ENCODE data around the gene ANKDD1A. TPM values are rescaled to one million over a fixed set of nuclear protein-coding genes. Genes with fewer than 3 reads are reported as not detected.

Gene ANKDD1A
- total and polyA plus RNA-seq, 4 donors: 2.3 to 6.8 (median 4.2) TPM

GRCh38 chr15:64925335-64926330, 13.9 kb downstream of the ANKDD1A start:
- no peak overlapping the region for H3K27ac ChIP-seq (ENCODE audit: low read depth in 1 of 2, low read length in 1 of 2)
- H3K9ac ChIP-seq (ENCODE audit: insufficient read depth in 1 of 2, low read length in 2 of 2): no peak overlapping the region
- TF ChIP-seq, protein P1, sequence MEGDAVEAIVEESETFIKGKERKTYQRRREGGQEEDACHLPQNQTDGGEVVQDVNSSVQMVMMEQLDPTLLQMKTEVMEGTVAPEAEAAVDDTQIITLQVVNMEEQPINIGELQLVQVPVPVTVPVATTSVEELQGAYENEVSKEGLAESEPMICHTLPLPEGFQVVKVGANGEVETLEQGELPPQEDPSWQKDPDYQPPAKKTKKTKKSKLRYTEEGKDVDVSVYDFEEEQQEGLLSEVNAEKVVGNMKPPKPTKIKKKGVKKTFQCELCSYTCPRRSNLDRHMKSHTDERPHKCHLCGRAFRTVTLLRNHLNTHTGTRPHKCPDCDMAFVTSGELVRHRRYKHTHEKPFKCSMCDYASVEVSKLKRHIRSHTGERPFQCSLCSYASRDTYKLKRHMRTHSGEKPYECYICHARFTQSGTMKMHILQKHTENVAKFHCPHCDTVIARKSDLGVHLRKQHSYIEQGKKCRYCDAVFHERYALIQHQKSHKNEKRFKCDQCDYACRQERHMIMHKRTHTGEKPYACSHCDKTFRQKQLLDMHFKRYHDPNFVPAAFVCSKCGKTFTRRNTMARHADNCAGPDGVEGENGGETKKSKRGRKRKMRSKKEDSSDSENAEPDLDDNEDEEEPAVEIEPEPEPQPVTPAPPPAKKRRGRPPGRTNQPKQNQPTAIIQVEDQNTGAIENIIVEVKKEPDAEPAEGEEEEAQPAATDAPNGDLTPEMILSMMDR (IDR thresholded peaks at IDR 0.05; ENCODE audit: control extremely low read depth, extremely low read depth): no peak
- peaks cover 0 to 4% (median 0%) of the 10 kb centered on the region in 5 donors for H3K4me1 ChIP-seq (ENCODE audit: control insufficient read depth in 5 of 5, insufficient read depth in 5 of 5, low read length in 5 of 5)
- no peak overlapping the region for H3K4me3 ChIP-seq
- no peaks in the 10 kb centered on the region for H3K36me3 ChIP-seq (ENCODE audit: control insufficient read depth in 4 of 4, insufficient read depth in 4 of 4, low read length in 4 of 4)
- DNase-seq (no peak), ATAC-seq (ENCODE audit: insufficient read depth, low FRiP score) (no peak)
- H3K27me3 ChIP-seq (ENCODE audit: control insufficient read depth in 3 of 3, insufficient read depth in 3 of 3, low read length in 2 of 3): no peaks in the 10 kb centered on the region
- WGBS, 2 donors: 90 to 94% methylated on average over 13 of the region's 13 CpGs
- H3K9me3 ChIP-seq (ENCODE audit: control insufficient read depth in 4 of 4, insufficient read depth in 3 of 4, low read length in 3 of 4): peaks cover 0 to 2% (median 0%) of the 10 kb centered on the region in 4 donors

GRCh38 chr15:64926661-64927060, 15.0 kb downstream of the ANKDD1A start:
- peaks cover 0 to 3% (median 0%) of the 10 kb centered on the region in 4 donors for H3K36me3 ChIP-seq (ENCODE audit: control insufficient read depth in 4 of 4, insufficient read depth in 4 of 4, low read length in 4 of 4)
- H3K9ac ChIP-seq (ENCODE audit: insufficient read depth in 1 of 2, low read length in 2 of 2): no peak overlapping the region
- TF ChIP-seq, protein P1 (IDR thresholded peaks at IDR 0.05; ENCODE audit: control extremely low read depth, extremely low read depth): no peak
- H3K27me3 ChIP-seq (ENCODE audit: control insufficient read depth in 3 of 3, insufficient read depth in 3 of 3, low read length in 2 of 3): no peaks in the 10 kb centered on the region
- no peak overlapping the region for H3K27ac ChIP-seq (ENCODE audit: low read depth in 1 of 2, low read length in 1 of 2)
- DNase-seq: no peak
- peaks cover 0 to 4% (median 2%) of the 10 kb centered on the region in 5 donors for H3K4me1 ChIP-seq (ENCODE audit: control insufficient read depth in 5 of 5, insufficient read depth in 5 of 5, low read length in 5 of 5)
- H3K4me3 ChIP-seq: no peak overlapping the region
- no peak for ATAC-seq (ENCODE audit: insufficient read depth, low FRiP score)
- peaks cover 0 to 2% (median 0%) of the 10 kb centered on the region in 4 donors for H3K9me3 ChIP-seq (ENCODE audit: control insufficient read depth in 4 of 4, insufficient read depth in 3 of 4, low read length in 3 of 4)
- WGBS, 2 donors: 90 to 92% methylated on average over 8 of the region's 8 CpGs

DNA sequence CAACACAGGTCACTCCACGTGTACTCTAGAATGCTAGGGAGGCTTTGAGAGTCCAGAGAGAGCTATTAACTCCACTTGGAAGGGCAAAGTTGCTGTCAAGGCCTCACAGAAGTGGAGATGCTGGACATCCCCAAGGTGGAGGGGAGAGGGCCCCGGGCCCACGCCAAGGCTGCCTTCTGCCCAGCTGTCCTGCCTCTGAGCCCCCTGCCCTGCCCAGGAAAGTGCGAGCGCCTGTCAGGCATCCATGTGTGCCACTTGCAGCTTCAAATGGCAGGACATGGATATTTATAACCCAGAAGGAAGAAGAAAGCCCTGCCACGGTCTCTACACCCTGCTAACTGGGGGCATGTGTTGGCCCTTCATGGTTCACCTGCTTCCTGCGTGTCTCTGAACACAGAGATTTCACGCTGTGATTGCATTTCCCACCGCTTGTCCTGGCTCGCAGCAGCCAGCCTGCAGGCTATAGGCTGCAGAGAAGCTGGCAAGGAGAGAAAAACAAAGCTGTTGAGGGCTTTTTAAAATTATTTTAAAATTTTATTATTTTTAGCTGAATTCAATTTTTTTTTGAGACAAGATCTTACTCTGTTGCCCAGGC, 17.0 kb downstream of the ANKDD1A start:
- Histone ChIP-seq H3K4me1 (ENCODE audit: control insufficient read depth in 5 of 5, insufficient read depth in 5 of 5, low read length in 5 of 5) (peaks cover 0 to 2% (median 0%) of the 10 kb centered on the region in 5 donors), H3K27me3 (ENCODE audit: control insufficient read depth in 3 of 3, insufficient read depth in 3 of 3, low read length in 2 of 3) (no peaks in the 10 kb centered on the region), H3K4me3 (no peak overlapping the region), H3K36me3 (ENCODE audit: control insufficient read depth in 4 of 4, insufficient read depth in 4 of 4, low read length in 4 of 4) (peaks cover 0 to 3% (median 1%) of the 10 kb centered on the region in 4 donors), H3K9ac (ENCODE audit: insufficient read depth in 1 of 2, low read length in 2 of 2) (no peak overlapping the region), H3K27ac (ENCODE audit: low read depth in 1 of 2, low read length in 1 of 2) (no peak overlapping the region), H3K9me3 (ENCODE audit: control insufficient read depth in 4 of 4, insufficient read depth in 3 of 4, low read length in 3 of 4) (peaks cover 0 to 2% (median 0%) of the 10 kb centered on the region in 4 donors)
- WGBS, 2 donors: 73 to 82% methylated on average over 9 to 10 of the region's 10 CpGs
- DNase-seq (no peak), ATAC-seq (ENCODE audit: insufficient read depth, low FRiP score) (no peak)
- TF ChIP-seq, protein P1 (IDR thresholded peaks at IDR 0.05; ENCODE audit: control extremely low read depth, extremely low read depth): no peak
